Cardiac fibroblast (primary cell): ENCODE results near the gene CLDND1.

Experiments used
- DNase-seq, 2 donors: peaks; one replicate each; pipeline versions ENCODE4 v3.0.0 to v3.0.0-alpha.2; 2010; ENCODE audit warnings: low read depth in 2 of 2
- H3K4me3 ChIP-seq, 2 donors: replicated peaks in 1 of 2; 1 replicate in 1 of 2; 2 replicates in 1 of 2; pipeline ENCODE4 v1.5.1; 2011; ENCODE audit warnings: low read depth in 2 of 2, low read length in 2 of 2, mild to moderate bottlenecking in 2 of 2, moderate library complexity in 1 of 2
- CTCF ChIP-seq: IDR thresholded peaks from one replicate; pipeline ENCODE4 v1.5.1; 2011; ENCODE audit warnings: low read depth, mild to moderate bottlenecking, low read length, inconsistent platforms

The CLDND1 gene

GRCh38 chr3:98504539-98504938, 18.2 kb downstream of the CLDND1 start:
- peak in 1 of 2 donors; percentile 11 for DNase-seq
- TF ChIP-seq CTCF = no peak
- H3K4me3 ChIP-seq = no peak overlapping the region

DNA sequence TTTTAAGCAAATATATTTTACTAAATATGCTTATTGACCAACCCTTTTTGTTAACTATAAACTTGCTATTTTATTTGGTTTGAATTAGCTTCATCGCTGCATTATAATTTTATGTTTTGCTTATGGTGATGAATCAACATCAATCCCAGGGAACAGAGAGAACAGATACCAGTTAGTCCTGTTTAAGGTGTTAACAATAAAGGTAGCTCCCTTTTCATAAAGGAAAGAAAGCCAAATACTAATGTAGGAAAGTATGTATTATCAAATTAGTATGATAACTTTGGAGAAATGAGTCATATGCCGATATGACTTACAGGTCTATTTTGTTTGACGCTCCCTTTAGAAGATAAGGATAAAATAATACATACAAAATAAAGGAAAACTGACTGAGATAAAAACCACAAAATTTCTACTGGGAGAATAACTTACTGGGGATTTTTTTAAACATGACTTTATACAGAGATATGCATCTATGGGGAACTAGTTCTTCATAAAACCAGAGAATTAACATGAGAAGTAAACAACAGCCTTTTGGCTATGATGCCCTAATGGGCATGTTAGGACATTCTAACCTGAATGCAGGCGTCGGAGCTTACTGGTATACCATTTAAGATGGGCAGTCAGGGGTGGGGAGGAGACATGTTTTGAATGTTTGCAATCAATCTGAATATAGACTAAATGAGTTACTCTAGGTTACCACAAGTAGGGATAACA, 20.7 kb downstream of the CLDND1 start:
- no peak for TF ChIP-seq CTCF
- DNase-seq = no peak

GRCh38 chr3:98501270-98501669, 21.4 kb downstream of the CLDND1 start:
- H3K4me3 ChIP-seq = no peak overlapping the region
- TF ChIP-seq CTCF = no peak
- DNase-seq = no peak

More for the DNA sequence above, 20.7 kb downstream of the CLDND1 start:
- H3K4me3 ChIP-seq = no peak overlapping the region

- no peak for TF ChIP-seq CTCF
- DNase-seq = no peak
- H3K4me3 ChIP-seq = no peak overlapping the region
These were observed 22.7 kb downstream of the CLDND1 start for GRCh38 chr3:98500019-98500418.

DNA sequence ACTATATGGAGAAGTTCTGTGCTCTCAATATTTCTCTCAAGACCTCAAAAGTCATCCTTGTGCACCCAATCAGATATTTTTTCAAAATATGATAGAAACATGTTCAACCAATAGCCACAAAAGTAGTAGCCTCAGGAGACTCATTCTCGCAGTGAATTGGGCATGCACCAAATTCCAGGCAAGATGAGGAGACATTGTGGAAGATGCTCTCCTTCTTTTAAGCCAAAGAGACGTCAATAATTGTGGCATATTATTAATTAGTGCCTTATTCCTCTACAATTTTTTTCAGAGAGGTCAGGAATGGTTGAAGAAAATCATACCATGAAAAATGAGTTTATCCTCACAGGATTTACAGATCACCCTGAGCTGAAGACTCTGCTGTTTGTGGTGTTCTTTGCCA, 25.3 kb downstream of the CLDND1 start, which contains the start of gene OR5K2:
Gene OR5K2, plus strand, starts transcription at position 301 of the 400 bp plus-strand sequence. Its CDS starts 0 bp downstream, at position 301.
- DNase-seq = no peak
- no peak within 1 kb of the TSS for H3K4me3 ChIP-seq
- TF ChIP-seq CTCF = no peak

- DNase-seq = no peak
- no peak overlapping the region for H3K4me3 ChIP-seq
- no peak for TF ChIP-seq CTCF
These were observed 39.1 kb downstream of the CLDND1 start for GRCh38 chr3:98483626-98484025.
